Adipose tissue (tissue), 3 donors: Measurements from ENCODE around the gene KLK11. TPM values are rescaled to one million over a fixed set of nuclear protein-coding genes. Genes with fewer than 3 reads are reported as not detected.

Source experiments
- H3K27ac ChIP-seq: one replicate; pipeline ENCODE4 v1.5.1; 2013; ENCODE audit warnings: low read depth, low read length
- WGBS, 3 donors: extraction: QIAGEN DNeasy Blood & Tissue Kit; methylation state at CpG; one replicate each; pipeline ENCODE4 v1.1.7; 2013; 5-methylcytosine and 5-hydroxymethylcytosine counted together
- polyA plus RNA-seq, 3 donors: library from polyadenylated mRNA; stranded (reverse); fragments of 200-250 nt; gene quantifications; one replicate each; pipeline ENCODE4 v1.2.3, GENCODE V29; 2013
- donor health status: healthy with polysubstance abuse.
- donor health status: Bipolar disorder and iron deficiency.
- donor health status: healthy.

Gene KLK11
- polyA plus RNA-seq, 3 donors = 4.3 to 12.1 (median 9.5) TPM

DNA sequence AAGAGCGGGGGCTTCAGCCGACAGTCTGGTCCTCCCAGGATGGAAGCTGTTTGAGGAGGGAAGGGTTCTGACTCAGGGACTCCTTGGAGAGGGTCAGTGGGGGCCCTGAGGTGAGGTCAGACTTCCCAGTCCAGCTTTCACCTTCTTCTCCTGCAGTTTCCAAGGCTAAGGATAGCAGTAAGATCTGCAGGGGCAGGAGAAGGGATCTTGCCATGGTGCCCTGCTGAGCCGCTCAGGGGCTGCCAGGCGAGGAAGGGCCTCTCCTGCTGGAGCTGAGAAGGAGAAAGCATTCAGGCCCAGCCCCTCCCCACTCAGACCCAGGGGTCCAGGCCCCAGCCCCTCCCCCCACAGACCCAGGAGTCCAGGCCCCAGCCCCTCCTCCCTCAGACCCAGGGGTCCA, 44.2 kb downstream of the KLK11 start:
- WGBS, 3 donors = 64 to 77% (median 71%) methylated on average over 4 of the region's 4 CpGs
- no peak overlapping the region for H3K27ac ChIP-seq

DNA sequence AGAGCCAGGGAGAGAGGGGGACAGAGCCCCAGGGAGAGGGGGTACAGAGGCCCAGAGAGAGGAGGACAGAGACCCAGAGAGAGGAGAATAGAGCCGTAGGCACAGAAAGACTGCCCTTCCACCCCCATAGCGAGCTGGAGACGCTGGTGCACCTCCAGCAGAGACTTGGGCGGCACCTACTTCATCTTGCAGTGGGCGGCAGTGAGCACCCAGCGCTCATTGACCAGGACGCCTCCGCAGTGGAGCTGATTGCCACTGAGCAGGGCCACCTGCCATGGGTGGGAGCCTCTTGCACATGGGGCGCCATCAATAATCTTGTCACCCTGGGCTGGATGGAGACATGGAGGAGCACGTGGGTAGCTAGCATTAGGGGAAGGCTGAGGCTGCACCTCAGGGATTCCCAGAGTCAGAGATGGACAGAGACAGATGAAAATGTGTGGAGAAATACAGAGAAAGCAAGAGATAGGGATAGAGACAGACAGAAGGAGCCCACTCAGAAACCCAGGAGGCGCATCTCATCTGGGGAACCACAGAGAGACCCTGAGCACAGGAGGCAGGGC, 44.7 kb downstream of the KLK11 start:
- 55 to 67% (median 58%) methylated on average over 11 of the region's 11 CpGs for WGBS, 3 donors
- no peak overlapping the region for H3K27ac ChIP-seq

DNA sequence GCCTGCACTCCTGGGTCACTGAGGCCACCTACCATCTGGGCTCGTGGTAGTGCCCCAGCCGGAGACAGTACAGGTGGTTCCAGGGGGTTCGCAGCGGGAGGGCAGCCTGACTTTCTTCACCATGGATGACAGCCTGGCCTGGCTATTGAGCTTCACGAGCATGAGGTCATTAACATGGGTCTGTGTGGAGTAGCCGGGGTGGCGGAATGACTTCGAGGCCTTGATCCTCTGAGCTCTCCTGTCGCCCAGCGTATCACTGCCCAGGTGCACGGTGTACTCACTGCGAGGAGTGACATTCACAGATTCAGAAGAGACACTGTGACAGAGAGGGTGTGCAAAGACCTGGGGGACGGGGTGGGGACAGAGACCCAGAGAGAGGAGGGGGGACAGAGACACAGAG, 46.2 kb downstream of the KLK11 start:
- WGBS, 3 donors = 40 to 69% (median 57%) methylated on average over 13 of the region's 13 CpGs
- no peak overlapping the region for H3K27ac ChIP-seq

DNA sequence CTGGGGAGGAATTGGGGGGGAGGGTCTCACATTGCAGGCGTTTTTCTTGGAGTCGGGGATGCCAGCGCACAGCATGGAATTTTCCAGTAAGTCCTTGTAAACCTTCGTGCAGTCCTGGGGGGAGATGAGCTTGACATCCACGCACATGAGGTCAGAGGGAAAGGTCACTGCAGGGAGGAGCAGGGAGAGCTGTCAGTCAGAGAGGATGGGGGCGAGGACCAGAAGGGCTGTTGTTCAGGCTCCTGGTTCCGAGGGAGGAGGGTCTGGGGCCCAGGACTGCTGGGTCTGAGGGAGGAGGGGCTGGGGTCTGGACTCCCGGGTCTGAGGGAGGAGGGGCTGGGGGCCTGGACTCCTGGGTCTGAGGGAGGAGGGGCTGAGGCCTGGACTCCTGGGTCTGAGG, 46.7 kb downstream of the KLK11 start:
- no peak overlapping the region for H3K27ac ChIP-seq
- WGBS, 3 donors = 26 to 49% (median 47%) methylated on average over 8 of the region's 8 CpGs

DNA sequence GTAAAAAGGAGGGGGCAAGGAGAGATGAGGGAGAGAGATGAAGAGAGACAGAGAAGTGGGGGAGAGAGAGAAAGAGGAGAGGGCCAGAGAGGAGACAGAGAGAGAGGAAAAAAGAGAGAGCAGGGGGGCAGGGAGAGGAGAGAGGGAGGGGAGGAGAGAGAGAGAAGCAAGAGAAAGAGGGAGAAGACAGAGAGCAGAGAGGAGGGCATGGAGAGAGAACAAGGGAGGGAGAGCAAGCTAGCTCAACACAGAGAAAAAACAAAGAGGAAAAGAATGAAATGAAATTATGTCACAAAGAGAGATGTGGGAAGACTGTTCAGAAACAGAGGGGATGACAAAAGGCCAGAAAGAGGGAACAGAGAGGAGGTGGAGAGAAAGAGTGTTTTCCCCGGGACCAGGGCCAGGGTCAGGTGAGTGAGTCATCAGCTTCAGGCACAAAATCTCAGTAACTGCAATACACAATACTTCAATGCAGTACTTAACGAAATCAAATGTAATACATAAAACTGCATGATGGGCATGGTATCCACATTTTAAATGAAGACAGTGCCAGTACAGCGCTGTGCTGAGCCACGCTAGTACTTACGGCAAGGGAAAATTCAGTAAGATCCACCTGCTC, 47.5 kb downstream of the KLK11 start:
- 55 to 61% (median 58%) methylated on average over 5 of the region's 5 CpGs for WGBS, 3 donors
- H3K27ac ChIP-seq = no peak overlapping the region

DNA sequence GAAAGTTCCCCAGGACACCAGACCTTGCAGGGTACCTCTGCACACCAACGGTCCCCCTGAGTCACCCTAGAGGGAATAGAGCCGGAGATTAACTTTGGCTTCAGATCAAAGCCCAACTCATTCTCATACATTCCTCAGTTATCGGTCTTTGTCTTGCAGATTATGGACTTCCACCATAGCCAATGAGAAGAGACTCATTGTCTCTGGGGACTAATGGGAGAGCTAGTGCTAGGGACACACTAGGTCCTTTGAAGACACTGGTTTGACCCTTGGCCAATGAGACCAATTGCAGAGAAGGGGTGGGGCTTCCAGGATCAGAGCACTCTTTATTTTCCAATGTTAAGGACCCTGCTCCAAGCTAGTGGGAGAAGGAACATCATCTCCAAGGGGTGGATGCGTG, 48.8 kb downstream of the KLK11 start:
- no peak overlapping the region for H3K27ac ChIP-seq
- 73 to 77% (median 76%) methylated on average over 4 of the region's 4 CpGs for WGBS, 3 donors

DNA sequence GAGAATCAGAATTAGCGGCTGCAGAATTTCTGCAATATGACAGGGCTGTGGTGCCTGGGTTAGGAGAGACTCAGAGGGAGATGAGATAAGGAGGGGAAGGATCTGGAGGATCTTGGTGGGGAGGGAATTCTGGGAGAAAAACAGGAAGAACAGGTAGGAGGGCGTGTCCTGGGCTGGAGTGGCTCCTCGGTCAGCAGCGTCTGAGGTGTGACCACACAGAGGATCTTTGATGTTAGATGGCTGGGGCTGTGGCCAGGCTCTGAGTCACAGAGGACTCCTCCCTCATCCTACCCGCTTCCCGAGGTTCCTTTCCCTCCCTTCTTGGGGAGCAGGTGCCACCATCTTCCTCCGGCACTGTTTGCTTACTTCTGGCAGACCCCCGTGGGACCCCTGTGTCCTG, 50.6 kb downstream of the KLK11 start:
- 12 to 17% (median 15%) methylated on average over 8 of the region's 8 CpGs for WGBS, 3 donors
- H3K27ac ChIP-seq = no peak overlapping the region

DNA sequence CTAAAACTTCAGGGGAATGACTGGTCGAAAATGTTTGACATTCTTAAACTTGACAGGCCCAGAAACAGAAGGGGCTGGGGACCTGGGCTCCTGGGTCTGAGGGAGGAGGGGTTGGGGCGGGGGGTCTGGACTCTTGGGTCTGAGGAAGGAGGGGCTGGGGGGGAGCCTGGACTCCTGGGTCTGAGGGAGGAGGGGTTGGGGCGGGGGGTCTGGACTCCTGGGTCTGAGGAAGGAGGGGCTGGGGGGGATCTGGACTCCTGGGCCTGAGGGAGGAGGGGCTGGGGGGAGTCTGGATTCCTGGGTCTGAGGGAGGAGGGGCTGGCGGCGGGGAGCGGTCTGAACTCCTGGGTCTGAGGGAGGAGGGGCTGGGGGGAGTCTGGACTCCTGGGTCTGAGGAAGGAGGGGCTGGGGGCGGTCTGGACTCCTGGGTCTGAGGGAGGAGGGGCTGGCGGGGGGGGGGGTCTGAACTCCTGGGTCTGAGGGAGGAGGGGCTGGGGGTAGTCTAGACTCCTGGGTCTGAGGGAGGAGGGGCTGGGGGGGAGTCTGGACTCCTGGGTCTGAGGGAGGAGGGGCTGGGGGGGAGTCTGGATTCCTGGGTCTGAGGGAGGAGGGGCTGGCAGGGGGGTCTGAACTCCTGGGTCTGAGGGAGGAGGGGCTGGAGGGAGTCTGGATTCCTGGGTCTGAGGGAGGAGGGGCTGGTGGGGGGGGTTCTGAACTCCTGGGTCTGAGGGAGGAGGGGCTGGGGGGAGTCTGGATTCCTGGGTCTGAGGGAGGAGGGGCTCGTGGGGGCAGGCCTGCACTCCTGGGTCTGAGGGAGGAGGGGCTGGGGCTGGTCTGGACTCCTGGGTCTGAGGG, 51.5 kb downstream of the KLK11 start:
- WGBS, 3 donors = 24 to 51% (median 49%) methylated on average over 4 to 9 of the region's 9 CpGs
- no peak overlapping the region for H3K27ac ChIP-seq

DNA sequence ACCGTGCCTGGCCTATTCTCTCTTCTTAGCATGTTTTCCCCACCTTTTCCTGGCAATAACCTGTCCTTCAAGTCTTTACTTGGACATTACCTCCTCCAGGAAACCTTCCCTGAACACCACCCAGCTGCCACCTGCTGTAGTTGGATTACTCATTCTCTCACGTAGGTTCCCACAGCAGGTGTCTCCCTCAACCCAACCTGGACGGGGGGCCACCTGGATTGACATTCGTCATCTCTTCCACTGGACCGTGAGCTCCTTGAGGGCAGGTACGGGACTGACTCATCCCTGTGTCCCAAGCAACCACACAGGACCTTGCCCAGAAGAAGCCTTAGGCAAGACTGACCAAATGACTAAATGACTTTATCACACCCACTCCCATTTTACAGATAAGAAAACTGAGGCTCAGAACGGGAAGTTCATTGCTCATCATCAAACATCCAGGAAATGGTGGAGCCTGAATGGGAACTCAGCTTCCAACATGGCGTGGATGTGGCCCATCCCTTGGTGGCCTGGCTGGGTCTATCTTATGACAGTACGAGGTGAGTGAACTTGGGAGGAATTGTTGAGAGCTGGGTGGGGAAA, 53.5 kb downstream of the KLK11 start:
- 69 to 84% (median 72%) methylated on average over 9 of the region's 9 CpGs for WGBS, 3 donors
- no peak overlapping the region for H3K27ac ChIP-seq

Other genes with a start within 250 kb of the KLK11 start
- not detected for gene ACP4, start 236.2 kb downstream of the KLK11 start, polyA plus RNA-seq
- gene KLK1, start 202.8 kb downstream of the KLK11 start, polyA plus RNA-seq = 1,000 to 10,000 TPM in 1 of 3 donors, under 1 TPM in 1, not detected in 1; 0.92 to 1,524 TPM
- under 1 TPM in 1 of 3 donors, not detected in 2; 0.10 TPM for gene KLK15, start 193.0 kb downstream of the KLK11 start, polyA plus RNA-seq
- gene KLK3, start 171.7 kb downstream of the KLK11 start, polyA plus RNA-seq = under 1 TPM in 1 of 3 donors, not detected in 2; 0.05 TPM
- gene KLK2, start 153.2 kb downstream of the KLK11 start, polyA plus RNA-seq = under 1 TPM in 1 of 3 donors, not detected in 2; 0.03 TPM
- gene KLK4, start 115.2 kb downstream of the KLK11 start, polyA plus RNA-seq = not detected
- 1 to 10 TPM in 1 of 3 donors, under 1 TPM in 1, not detected in 1; 0.28 to 1.3 TPM for gene KLK5, start 73.6 kb downstream of the KLK11 start, polyA plus RNA-seq
- under 1 TPM in 2 of 3 donors, not detected in 1; 0.03 to 0.18 TPM for gene KLK6, start 57.0 kb downstream of the KLK11 start, polyA plus RNA-seq
- 1 to 10 TPM in 1 of 3 donors, under 1 TPM in 2; 0.03 to 1.3 (median 0.86) TPM for gene KLK7, start 42.7 kb downstream of the KLK11 start, polyA plus RNA-seq
- 1 to 10 TPM in 2 of 3 donors, under 1 TPM in 1; 0.97 to 6.6 (median 1.3) TPM for gene KLK8, start 25.0 kb downstream of the KLK11 start, polyA plus RNA-seq
- 1 to 10 TPM in 1 of 3 donors, under 1 TPM in 2; 0.15 to 1.3 (median 0.90) TPM for gene KLK10, start 6.9 kb downstream of the KLK11 start, polyA plus RNA-seq
- gene KLK12, start 8.4 kb upstream of the KLK11 start, polyA plus RNA-seq = under 1 TPM in 1 of 3 donors, not detected in 2; 0.55 TPM
- 1 to 10 TPM in 2 of 3 donors, not detected in 1; 1.2 to 1.3 TPM for gene KLK13, start 38.5 kb upstream of the KLK11 start, polyA plus RNA-seq
- under 1 TPM in 2 of 3 donors, not detected in 1; 0.07 to 0.20 TPM for gene KLK14, start 56.3 kb upstream of the KLK11 start, polyA plus RNA-seq
- 1 to 10 TPM; 1.2 to 4.9 (median 3.2) TPM for gene CTU1, start 81.8 kb upstream of the KLK11 start, polyA plus RNA-seq
- 1 to 10 TPM in 2 of 3 donors, under 1 TPM in 1; 0.78 to 7.1 (median 4.3) TPM for gene SIGLEC9, start 98.3 kb upstream of the KLK11 start, polyA plus RNA-seq
- gene SIGLEC7, start 115.7 kb upstream of the KLK11 start, polyA plus RNA-seq = 1 to 10 TPM in 2 of 3 donors, under 1 TPM in 1; 0.59 to 5.1 (median 2.3) TPM
- 10 to 100 TPM in 1 of 3 donors, 1 to 10 TPM in 2; 1.5 to 10.6 (median 6.7) TPM for gene CD33, start 198.5 kb upstream of the KLK11 start, polyA plus RNA-seq
- gene SIGLECL1, start 224.5 kb upstream of the KLK11 start, polyA plus RNA-seq = not detected